Activated CD4-positive, alpha-beta T cell treated with anti-CD3 and anti-CD28 coated beads for 24 hours (primary cell): ENCODE results near the gene KRT32.

Source experiments
- DNase-seq, 2 donors: peaks; one replicate each; pipeline ENCODE4 v3.0.0-alpha.2; 2020; ENCODE audit warnings: low read depth in 2 of 2

KRT32 gene

GRCh38 chr17:41466988-41467387, at the start of gene KRT32:
Gene KRT32, minus strand, starts transcription at chr17:41467386. Its CDS starts 61 bp downstream, at chr17:41467325.
- no peak for DNase-seq

- DNase-seq: no peak
These were observed 49.7 kb upstream of the KRT32 start for GRCh38 chr17:41516830-41517283.

GRCh38 chr17:41516147-41516829, 49.1 kb upstream of the KRT32 start:
- no peak for DNase-seq

- DNase-seq: no peak
These were observed 46.0 kb upstream of the KRT32 start for GRCh38 chr17:41513168-41513547.

- no peak for DNase-seq
These were observed 45.5 kb upstream of the KRT32 start for GRCh38 chr17:41512546-41513167.

- DNase-seq: no peak
These were observed 44.5 kb upstream of the KRT32 start for GRCh38 chr17:41511716-41512115.

- DNase-seq: no peak
These were observed 43.9 kb upstream of the KRT32 start for GRCh38 chr17:41511116-41511515.

GRCh38 chr17:41510251-41511065, 43.3 kb upstream of the KRT32 start:
- DNase-seq: no peak

- DNase-seq: no peak
These were observed 40.2 kb upstream of the KRT32 start for GRCh38 chr17:41507315-41507880.

GRCh38 chr17:41505809-41506767, 38.9 kb upstream of the KRT32 start:
- no peak for DNase-seq

- no peak for DNase-seq
These were observed 38.0 kb upstream of the KRT32 start, which contains the start of gene KRT13 for GRCh38 chr17:41505007-41505808. Gene KRT13, minus strand, starts transcription at chr17:41505612. Its CDS starts 62 bp downstream, at chr17:41505550.

- no peak for DNase-seq
These were observed 37.2 kb upstream of the KRT32 start for GRCh38 chr17:41504246-41504977.

- no peak for DNase-seq
These were observed 36.0 kb upstream of the KRT32 start for GRCh38 chr17:41503202-41503601.

GRCh38 chr17:41500131-41500911, 33.1 kb upstream of the KRT32 start:
- DNase-seq: no peak

- DNase-seq: no peak
These were observed 32.5 kb upstream of the KRT32 start for GRCh38 chr17:41499714-41500113.

GRCh38 chr17:41498276-41498675, 31.1 kb upstream of the KRT32 start:
- DNase-seq: no peak

GRCh38 chr17:41496803-41497484, 29.8 kb upstream of the KRT32 start:
- peak; percentile 59 to 63 for DNase-seq

GRCh38 chr17:41494524-41494923, 27.3 kb upstream of the KRT32 start:
- no peak for DNase-seq
